OCI-LY7 (cell line): ENCODE results near the gene RBBP6. TPM values are rescaled to one million over a fixed set of nuclear protein-coding genes. Genes with fewer than 3 reads are reported as not detected.
"Not testable (repeated sequence)": the region's sequence is repeated elsewhere in the genome, so short reads cannot be mapped to it uniquely, and the experiment has no call there.

ENCODE experiments used
- BruUV-seq: library from RNA; stranded (reverse); fragments of 400-500 nt; replicated peaks from 2 replicates; lab custom pipeline; 2021; lab: Mats Ljungman, UMichigan
- CTCF ChIA-PET: fragments of 300-600 bp; sonication (Branson Sonifier 250); formaldehyde crosslinking; loops from one replicate; lab custom pipeline; 2022; ENCODE audit warnings: antibody characterized with exemption; ENCODE audit not compliant: unreplicated experiment; lab: Charles Lee
- POLR2A ChIA-PET: fragments of 300-600 bp; sonication (Branson Sonifier 250); formaldehyde crosslinking; loops from one replicate; lab custom pipeline; 2022; ENCODE audit warnings: antibody characterized with exemption; lab: Charles Lee
- DNase-seq: peaks from one replicate; pipeline ENCODE4 v3.0.0-alpha.2; 2015; ENCODE audit warnings: low spot score
- H2AFZ ChIP-seq: fragments of 200-600 bp; sonication (generic), shearing (Covaris generic); 2 replicates; pipeline ENCODE4 v1.6.1; 2014; ENCODE audit warnings: mild to moderate bottlenecking, antibody characterized with exemption, low read length, moderate library complexity
- H3K27ac ChIP-seq: fragments of 200-600 bp; sonication (generic); 2 replicates; pipeline ENCODE4 v1.5.1; 2014; ENCODE audit warnings: mixed run types, low read depth, mild to moderate bottlenecking, moderate library complexity, low read length, inconsistent platforms; ENCODE audit not compliant: poor library complexity, severe bottlenecking
- H3K36me3 ChIP-seq: fragments of 200-600 bp; sonication (generic); 2 replicates; pipeline ENCODE4 v1.6.1; 2014; ENCODE audit warnings: mild to moderate bottlenecking, antibody characterized with exemption, low read length, moderate library complexity, mixed read lengths; ENCODE audit not compliant: insufficient read depth
- H3K4me1 ChIP-seq: fragments of 200-600 bp; sonication (generic); 2 replicates; pipeline ENCODE4 v1.5.1; 2014; ENCODE audit warnings: mild to moderate bottlenecking, low read length; ENCODE audit not compliant: insufficient read depth, poor library complexity, severe bottlenecking
- H3K4me2 ChIP-seq: fragments of 200-600 bp; sonication (generic); 2 replicates; pipeline ENCODE4 v1.6.1; 2014; ENCODE audit warnings: mild to moderate bottlenecking, low read length
- H3K4me3 ChIP-seq: fragments of 200-600 bp; sonication (generic); 2 replicates; pipeline ENCODE4 v1.5.1; 2014; ENCODE audit warnings: mild to moderate bottlenecking, low read depth, low read length; ENCODE audit not compliant: poor library complexity, severe bottlenecking
- H3K79me2 ChIP-seq: fragments of 200-600 bp; sonication (generic); 2 replicates; pipeline ENCODE4 v1.6.1; 2016; ENCODE audit warnings: low read depth, mild to moderate bottlenecking, low read length, moderate library complexity, mixed read lengths; ENCODE audit not compliant: insufficient read depth
- H3K9me2 ChIP-seq: fragments of 200-600 bp; sonication (generic); 2 replicates; pipeline ENCODE4 v1.6.1; 2016; ENCODE audit warnings: mild to moderate bottlenecking, low read length, mixed read lengths; ENCODE audit not compliant: insufficient read depth
- H3K9me3 ChIP-seq: fragments of 200-600 bp; sonication (generic); 2 replicates; pipeline ENCODE4 v1.6.1; 2014; ENCODE audit warnings: mild to moderate bottlenecking, mixed run types, low read length, mixed read lengths
- H4K20me1 ChIP-seq: fragments of 200-600 bp; sonication (generic); 2 replicates; pipeline ENCODE4 v1.6.1; 2014; ENCODE audit warnings: mild to moderate bottlenecking, antibody characterized with exemption, low read length, moderate library complexity, mixed read lengths; ENCODE audit not compliant: insufficient read depth
- EZH2phosphoT487 ChIP-seq: fragments of 200-600 bp; sonication (generic); IDR thresholded peaks from 2 replicates; pipeline ENCODE4 v1.6.1; 2018; ENCODE audit warnings: low read depth, borderline replicate concordance, mild to moderate bottlenecking, mixed run types, antibody characterized with exemption, low read length, moderate library complexity, mixed read lengths
- intact Hi-C: fragments of 100-400 bp; cut with micrococcal nuclease; formaldehyde crosslinking; loops from one replicate; pipeline ENCODE4 v1.10.0; 2022; ENCODE audit not compliant: unreplicated experiment
- total RNA-seq, 2 experiments: library from RNA; depleted of rRNA in 1 of 2; stranded (reverse); fragments of >200 nt in 1 of 2; shearing (Covaris generic) in 1 of 2; gene quantifications; 2 replicates each; pipeline ENCODE4 v1.2.3, GENCODE V29; 2014 to 2022
- TF ChIP-seq, protein P1 (sequence below): fragments of 200-600 bp; sonication (generic); conservative IDR thresholded peaks from 2 replicates; pipeline ENCODE4 v1.5.1; 2014; ENCODE audit warnings: mild to moderate bottlenecking, antibody characterized with exemption, low read length, moderate library complexity, mixed read lengths

The RBBP6 gene
- total RNA-seq, 2 experiments from 2014 or later, result 41.2 to 83.0 TPM

DNA sequence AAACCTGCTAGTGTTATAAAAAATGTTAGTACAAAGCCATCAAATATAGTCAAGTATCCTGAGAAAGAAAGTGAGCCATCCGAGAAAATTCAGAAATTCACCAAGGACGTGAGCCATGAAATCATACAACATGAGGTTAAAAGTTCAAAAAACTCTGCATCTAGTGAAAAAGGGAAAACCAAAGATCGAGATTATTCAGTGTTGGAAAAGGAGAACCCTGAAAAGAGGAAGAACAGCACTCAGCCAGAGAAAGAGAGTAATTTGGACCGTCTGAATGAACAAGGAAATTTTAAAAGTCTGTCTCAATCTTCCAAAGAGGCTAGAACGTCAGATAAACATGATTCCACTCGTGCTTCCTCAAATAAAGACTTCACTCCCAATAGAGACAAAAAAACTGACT is 31.7 kb downstream of the RBBP6 start:
- ChIA-PET POLR2A (interaction anchor here (0.6 kb wide), 1 partner anchor 710 kb away, joined by 3 read pairs; no protein-coding TSS in a partner anchor), CTCF (no interaction called here)
- no peaks in the 10 kb centered on the region for H3K4me1 ChIP-seq
- H2AFZ ChIP-seq, result no peak overlapping the region
- H3K36me3 ChIP-seq, result peaks cover 72% of the 10 kb centered on the region
- no peaks in the 10 kb centered on the region for H3K9me2 ChIP-seq
- 0 out of 2 replicates have a peak, but pooled peaks cover 4% of the 10 kb centered on the region for H3K9me3 ChIP-seq
- no peak overlapping the region for H3K4me2 ChIP-seq
- BruUV-seq, result no TSS peak
- H3K27ac ChIP-seq, result no peak overlapping the region
- TF ChIP-seq, protein P1, sequence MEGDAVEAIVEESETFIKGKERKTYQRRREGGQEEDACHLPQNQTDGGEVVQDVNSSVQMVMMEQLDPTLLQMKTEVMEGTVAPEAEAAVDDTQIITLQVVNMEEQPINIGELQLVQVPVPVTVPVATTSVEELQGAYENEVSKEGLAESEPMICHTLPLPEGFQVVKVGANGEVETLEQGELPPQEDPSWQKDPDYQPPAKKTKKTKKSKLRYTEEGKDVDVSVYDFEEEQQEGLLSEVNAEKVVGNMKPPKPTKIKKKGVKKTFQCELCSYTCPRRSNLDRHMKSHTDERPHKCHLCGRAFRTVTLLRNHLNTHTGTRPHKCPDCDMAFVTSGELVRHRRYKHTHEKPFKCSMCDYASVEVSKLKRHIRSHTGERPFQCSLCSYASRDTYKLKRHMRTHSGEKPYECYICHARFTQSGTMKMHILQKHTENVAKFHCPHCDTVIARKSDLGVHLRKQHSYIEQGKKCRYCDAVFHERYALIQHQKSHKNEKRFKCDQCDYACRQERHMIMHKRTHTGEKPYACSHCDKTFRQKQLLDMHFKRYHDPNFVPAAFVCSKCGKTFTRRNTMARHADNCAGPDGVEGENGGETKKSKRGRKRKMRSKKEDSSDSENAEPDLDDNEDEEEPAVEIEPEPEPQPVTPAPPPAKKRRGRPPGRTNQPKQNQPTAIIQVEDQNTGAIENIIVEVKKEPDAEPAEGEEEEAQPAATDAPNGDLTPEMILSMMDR, result no peak
- TF ChIP-seq EZH2phosphoT487, result no peak
- H3K4me3 ChIP-seq, result no peak overlapping the region
- H3K79me2 ChIP-seq, result no peaks in the 10 kb centered on the region
- DNase-seq, result no peak
- intact Hi-C loops, result no loop called here
- no peaks in the 10 kb centered on the region for H4K20me1 ChIP-seq

DNA sequence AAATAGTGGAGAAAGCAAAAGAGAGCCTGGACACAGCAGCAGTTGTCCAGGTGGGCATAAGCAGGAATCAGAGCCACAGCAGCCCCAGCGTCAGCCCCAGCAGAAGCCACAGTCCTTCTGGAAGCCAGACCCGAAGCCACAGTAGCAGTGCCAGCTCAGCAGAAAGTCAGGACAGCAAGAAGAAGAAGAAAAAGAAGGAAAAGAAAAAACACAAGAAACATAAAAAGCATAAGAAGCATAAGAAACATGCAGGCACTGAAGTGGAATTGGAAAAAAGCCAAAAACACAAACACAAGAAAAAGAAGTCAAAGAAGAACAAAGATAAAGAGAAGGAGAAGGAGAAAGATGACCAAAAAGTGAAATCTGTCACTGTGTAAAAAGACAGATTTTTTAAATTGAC is 32.7 kb downstream of the RBBP6 start:
- Histone ChIP-seq H4K20me1 (no peaks in the 10 kb centered on the region), H3K9me2 (no peaks in the 10 kb centered on the region), H3K9me3 (0 out of 2 replicates have a peak, but pooled peaks cover 4% of the 10 kb centered on the region), H3K79me2 (no peaks in the 10 kb centered on the region), H3K27ac (no peak overlapping the region), H2AFZ (no peak overlapping the region), H3K4me3 (no peak overlapping the region), H3K36me3 (peaks cover 62% of the 10 kb centered on the region), H3K4me2 (no peak overlapping the region), H3K4me1 (no peaks in the 10 kb centered on the region)
- intact Hi-C loops, result no loop called here
- TF ChIP-seq EZH2phosphoT487, result no peak
- TF ChIP-seq, protein P1, result no peak
- ChIA-PET CTCF (no interaction called here), POLR2A (no interaction called here)
- DNase-seq, result no peak
- BruUV-seq, result no TSS peak

DNA sequence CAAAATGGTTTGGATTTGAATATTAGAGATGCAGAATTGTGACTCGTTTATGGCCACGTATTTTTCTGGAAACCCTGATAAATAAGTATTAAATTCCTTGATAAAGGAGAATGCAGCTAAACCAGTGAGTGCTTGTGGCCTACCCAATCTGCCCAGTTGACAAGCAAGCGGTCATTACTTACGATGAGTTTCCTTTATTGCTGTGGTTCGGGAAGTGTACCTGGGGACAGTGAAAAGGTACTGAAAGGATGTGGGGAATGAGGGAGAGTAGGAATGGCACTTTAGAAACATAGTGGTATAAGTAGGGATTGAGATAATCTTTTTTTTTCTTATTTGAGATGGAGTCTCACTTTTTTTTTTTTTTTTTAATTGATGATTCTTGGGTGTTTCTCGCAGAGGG is 33.8 kb downstream of the RBBP6 start:
- no peak for DNase-seq
- no TSS peak for BruUV-seq

DNA sequence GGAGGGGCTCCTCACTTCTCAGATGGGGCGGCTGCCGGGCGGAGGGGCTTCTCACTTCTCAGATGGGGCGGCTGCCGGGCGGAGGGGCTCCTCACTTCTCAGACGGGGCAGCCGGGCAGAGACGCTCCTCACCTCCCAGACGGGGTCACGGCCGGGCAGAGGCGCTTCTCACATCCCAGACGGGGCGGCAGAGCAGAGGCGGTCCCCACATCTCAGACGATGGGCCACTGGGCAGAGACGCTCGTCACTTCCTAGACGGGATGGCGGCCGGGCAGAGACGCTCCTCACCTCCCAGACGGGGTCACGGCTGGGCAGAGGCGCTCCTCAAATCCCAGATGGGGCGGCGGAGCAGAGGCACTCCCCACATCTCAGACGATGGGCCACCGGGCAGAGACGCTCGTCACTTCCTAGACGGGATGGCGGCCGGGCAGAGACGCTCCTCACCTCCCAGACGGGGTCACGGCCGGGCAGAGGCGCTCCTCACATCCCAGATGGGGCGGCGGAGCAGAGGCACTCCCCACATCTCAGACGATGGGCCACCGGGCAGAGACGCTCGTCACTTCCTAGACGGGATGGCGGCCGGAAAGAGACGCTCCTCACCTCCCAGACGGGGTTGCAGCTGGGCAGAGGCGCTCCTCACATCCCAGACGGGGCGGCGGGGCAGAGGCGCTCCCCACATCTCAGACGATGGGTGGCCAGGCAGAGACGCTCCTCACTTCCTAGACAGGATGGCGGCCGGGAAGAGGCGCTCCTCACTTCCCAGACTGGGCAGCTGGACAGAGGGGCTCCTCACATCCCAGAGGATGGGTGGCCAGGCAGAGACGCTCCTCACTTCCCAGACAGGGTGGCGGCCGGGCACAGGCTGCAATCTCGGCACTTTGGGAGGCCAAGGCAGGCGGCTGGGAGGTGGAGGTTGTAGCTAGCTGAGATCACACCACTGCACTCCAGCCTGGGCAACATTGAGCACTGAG is 35.4 kb downstream of the RBBP6 start:
- H3K4me3 ChIP-seq, H2AFZ ChIP-seq, BruUV-seq, H4K20me1 ChIP-seq, DNase-seq, H3K79me2 ChIP-seq, CTCF ChIA-PET, H3K4me2 ChIP-seq, H3K9me3 ChIP-seq, H3K4me1 ChIP-seq, intact Hi-C loops, H3K27ac ChIP-seq, H3K9me2 ChIP-seq, POLR2A ChIA-PET: not testable (repeated sequence)
- H3K36me3 ChIP-seq, result peaks cover 35% of the 10 kb centered on the region

More for the DNA sequence above, 33.8 kb downstream of the RBBP6 start:
- no peaks in the 10 kb centered on the region for H3K9me2 ChIP-seq
- intact Hi-C loops, result no loop called here
- ChIA-PET POLR2A (no interaction called here), CTCF (no interaction called here)
- no peaks in the 10 kb centered on the region for H3K4me1 ChIP-seq
- no peak overlapping the region for H3K27ac ChIP-seq
- no peaks in the 10 kb centered on the region for H3K79me2 ChIP-seq
- H2AFZ ChIP-seq, result no peak overlapping the region
- H3K36me3 ChIP-seq, result peaks cover 51% of the 10 kb centered on the region
- H3K4me3 ChIP-seq, result no peak overlapping the region
- H3K4me2 ChIP-seq, result no peak overlapping the region
- 0 out of 2 replicates have a peak, but pooled peaks cover 4% of the 10 kb centered on the region for H3K9me3 ChIP-seq
- no peaks in the 10 kb centered on the region for H4K20me1 ChIP-seq
- TF ChIP-seq, protein P1, result no peak
- TF ChIP-seq EZH2phosphoT487, result no peak
